Muscle of arm (tissue), 12 donors: ENCODE data around the gene CTIF. TPM values are rescaled to one million over a fixed set of nuclear protein-coding genes. Genes with fewer than 3 reads are reported as not detected.

Experiments used
- DNase-seq: peaks from one replicate; pipeline ENCODE4 v3.0.0-alpha.2; 2013
- polyA plus RNA-seq, 12 donors: library from polyadenylated mRNA; unstranded; fragments of 120-200 nt; gene quantifications; one replicate each; pipeline ENCODE4 v1.2.1, GENCODE V29; 2013; ENCODE audit not compliant: insufficient read length in 12 of 12

CTIF gene
- polyA plus RNA-seq, 12 donors: 24.5 to 46.3 (median 38.0) TPM; not detected in 1

DNA sequence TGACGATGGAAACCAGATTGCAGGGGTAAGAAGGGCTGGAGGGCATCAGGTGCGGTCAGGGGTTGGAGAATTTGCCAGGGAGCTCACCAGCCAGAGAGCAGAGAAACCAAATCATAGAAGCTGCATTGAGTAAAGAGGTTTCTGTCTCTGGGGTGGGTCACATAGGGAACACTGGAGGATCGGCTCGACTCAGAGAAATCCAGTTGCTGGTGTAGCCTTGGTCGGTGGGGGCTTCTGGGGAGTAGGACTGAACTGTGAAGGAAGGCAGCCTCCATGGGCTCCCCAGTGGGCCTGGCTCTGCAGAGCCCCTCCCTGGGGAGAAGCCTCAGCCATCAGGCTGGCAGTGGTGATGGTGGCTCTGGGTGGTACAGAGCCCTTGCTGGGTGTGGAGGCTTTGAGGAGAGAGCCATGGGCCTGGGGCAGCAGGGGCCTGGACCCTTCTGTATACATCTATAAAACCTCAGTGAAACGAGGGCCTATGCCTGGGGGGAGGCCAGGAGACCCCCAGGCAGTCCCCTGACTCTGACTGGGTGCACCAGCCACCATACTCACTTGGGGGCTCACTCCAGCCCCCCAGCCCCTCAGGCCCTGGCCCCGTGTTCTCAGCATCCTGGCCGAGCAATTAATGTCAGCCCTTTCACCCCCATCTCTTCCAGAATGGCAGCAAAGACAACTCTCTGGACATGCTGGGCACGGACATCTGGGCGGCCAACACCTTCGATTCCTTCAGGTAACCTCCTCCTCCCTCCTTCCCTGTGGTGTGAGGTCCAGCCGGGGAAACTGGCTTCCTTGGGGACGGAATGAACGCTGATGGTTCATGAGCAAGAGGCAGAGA lies 124.5 kb downstream of the CTIF start:
- no peak for DNase-seq

DNA sequence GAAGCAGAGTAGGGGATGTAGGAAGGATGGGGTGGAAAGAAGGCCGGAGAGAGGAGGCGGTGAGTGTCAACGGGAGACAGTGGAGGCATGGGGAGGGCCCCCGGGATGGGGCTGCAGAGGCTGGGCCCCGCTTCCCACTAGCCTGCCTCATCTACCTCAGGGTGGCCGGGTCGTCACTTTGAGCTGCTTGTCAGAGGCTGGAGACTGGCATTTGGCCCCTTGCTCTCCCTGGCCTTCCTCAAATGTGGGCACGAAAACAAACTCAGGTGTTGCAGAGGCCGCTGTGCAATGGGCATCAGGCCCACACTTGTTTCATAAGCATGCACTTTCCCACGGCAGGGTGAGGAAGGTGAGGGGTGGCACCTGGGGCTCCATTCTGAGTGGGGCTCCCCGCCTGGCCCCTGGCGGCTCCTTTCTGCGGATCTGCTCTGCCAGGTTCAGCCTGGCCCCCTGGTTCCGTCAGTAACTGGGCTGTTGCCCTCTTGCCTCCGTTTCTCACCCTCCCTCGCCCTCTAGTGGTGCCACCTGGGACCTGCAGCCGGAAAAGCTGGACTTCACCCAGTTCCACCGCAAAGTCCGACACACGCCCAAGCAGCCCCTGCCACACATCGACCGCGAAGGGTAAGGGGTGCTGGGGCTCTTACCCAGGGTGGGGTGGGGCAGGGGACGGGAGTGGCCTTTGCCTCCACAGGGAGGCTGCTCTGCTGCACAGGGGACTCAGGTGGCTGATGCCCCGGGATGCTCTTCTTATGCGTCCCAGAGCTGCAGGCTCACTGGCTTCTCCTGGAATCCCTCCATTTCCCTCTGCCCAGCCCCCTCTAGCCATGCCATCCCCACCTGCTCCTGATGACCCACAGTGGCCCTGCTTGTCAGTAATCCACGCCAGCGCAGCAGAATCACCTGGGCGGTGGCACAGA lies 125.4 kb downstream of the CTIF start:
- peak; percentile 54 for DNase-seq

DNA sequence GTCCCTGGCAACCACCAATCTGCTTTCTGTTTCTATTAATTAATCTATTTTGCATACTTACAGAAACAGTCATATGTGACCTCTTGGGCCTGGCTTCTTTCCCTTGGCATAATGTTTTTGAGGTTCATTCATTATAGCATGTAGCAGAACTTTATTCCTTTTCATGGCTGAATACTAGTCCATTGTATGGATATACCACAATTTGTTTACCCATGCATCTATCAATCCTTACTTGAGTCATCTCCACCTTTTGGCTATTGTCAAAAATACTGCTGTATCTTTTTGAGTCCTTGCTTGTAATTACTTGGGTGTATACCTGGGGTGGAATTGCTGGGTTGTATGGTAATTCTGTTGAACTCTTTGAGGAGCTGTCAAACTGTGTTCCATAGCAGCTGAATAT lies 126.8 kb downstream of the CTIF start:
- no peak for DNase-seq

DNA sequence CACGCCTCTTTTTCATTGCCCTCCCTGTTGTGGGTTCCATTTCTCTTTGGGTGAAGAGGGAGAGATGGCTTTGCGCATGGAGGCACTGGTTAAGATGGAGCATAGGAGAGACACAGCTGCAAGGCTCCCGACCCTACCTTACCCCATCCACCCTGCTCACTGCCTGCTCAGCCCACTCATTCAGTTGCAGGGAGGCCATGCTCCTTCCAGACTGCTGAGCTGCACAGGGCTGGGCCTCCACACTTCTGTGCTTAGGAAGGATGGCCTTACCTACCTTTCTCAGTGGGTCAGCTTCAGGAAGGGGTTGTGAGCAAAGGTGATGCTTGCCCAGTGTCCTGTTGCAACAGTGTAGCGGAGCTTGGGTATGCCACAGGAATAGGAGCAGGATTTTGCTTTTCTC lies 127.8 kb downstream of the CTIF start:
- no peak for DNase-seq

DNA sequence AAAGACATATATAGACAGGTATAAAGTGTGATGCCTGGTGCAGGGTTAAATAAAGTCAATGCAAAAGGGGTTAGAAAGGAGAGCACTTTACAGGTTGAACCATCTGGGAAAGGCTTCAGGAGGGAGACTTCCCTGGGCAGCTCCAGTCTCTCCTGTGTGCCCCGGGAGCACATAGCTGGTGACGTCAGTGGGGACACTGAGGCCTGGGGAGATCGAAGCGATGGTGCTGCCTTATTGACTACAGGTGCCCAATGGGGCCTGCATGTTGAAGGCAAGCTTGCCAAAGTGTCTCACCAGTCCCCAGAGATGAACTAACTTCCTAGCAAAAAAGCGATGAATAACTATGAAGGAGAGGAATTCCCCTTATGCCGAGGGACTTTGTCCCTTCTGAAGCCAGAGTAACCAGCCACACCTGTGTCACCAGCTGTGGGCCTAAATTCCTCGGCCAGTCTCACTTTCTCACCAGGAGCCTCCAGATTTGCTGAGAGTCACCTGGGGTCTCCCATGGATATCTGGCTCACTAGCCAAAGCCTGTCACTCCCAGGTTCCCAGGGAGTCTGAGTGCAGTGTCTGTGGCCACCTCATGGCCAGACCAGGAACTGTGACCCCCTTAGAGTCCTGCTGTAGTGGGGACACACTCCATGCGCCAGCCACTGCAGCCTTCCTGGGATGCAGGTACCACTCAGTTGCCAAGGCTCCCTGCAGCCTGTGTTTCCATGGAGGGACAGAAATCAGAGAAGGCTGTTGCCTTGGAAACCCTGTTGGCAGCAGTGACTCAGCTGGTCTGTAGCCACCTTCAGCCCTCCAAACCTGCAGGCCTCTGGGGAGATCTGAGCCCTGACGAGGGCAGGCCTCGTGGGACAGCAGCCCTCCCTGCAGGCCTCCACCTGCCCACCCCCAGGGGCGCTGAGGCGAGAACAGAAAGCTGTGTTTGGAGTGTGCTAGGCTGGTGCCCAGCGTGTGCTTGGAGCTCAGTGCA lies 128.7 kb downstream of the CTIF start:
- no peak for DNase-seq

DNA sequence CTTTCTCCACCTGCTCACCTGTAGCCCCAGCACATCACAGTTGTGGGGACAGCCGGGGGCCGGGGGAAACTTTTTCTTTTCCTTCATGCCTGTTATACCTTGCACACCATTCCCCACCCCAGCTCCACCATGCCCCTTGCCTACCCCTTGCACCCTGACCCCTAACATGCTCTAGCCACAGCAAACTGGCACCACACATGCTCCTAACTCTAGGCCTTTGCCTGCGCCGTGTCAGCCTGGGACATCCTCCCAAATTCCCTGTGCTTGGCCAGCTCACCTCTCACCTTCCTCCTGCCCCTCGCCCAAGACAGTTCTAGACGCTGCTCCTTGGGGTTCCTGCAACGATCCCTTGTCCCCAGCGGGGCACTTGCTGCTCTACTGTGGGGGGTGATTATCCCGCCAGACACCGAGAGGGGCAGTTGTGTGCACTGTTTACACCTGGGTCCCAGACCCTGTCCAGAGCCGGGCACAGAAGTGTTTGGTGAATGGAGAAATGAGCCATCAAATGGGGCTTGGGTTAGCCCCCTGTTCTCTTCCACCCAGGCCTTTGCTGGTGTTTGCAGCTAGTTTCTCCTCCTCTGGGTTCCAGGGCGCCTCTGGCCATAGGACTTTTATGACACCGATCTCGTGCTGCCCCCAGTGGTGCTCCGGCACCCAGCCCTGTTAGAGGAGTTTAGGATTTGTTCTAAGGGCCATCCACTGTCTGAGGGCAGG lies 129.8 kb downstream of the CTIF start:
- no peak for DNase-seq

DNA sequence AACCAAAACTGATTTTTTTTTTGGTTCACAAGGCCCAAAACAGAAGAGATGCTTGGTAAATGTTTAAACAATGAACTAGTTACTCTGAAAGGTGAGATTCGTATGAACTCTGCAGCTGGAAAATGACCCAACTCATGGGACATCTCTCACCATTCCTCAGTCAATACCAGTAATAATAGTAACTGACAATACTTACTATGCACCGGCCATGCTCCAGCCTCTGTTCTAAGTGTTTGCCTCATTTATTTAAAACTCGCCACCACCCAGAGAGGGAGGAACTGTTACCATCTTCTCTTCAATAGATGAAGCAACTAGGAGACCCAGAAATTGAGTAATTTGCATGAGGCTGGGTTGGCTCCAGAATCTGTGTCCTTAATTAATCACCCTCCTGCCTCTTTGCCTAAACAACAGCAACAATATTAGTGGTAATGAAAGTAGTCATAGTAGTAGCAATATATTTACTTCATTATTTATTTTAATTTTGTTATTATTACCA lies 130.4 kb downstream of the CTIF start:
- DNase-seq: no peak

DNA sequence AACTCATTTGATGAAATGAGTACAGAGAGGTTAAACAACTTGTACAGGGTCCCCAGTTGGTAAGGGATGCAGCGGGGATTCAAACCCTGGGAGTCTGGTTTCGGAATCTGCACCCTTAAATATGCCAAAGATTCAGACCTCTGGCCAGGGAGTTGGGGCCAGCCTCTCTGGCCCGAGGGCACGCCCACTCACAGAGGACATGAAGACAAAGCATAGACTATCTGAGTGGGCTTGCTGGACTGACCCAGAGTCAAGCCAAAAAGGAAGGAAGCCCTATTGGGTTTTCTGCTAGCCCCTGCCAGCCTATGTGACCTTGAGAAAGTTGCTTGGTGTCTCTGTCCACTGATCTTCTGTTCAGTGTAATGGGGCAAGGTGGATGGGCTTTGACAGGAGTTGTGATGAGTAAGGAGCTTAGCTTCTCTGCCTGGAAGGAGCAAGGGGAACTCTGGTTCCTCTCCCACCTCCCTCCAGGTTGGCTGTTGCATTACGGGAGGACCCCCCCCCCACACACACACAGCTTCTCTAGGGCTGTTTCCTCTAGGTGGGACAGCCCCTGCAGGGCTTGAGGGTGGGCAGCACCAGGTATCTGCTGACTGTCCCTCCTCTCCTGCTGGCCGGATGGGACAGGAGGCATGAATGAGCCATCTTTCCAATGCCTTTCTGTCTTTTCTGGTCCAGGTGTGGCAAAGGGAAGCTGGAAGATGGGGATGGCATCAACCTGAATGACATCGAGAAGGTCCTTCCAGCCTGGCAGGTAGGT lies 131.3 kb downstream of the CTIF start:
- no peak for DNase-seq

DNA sequence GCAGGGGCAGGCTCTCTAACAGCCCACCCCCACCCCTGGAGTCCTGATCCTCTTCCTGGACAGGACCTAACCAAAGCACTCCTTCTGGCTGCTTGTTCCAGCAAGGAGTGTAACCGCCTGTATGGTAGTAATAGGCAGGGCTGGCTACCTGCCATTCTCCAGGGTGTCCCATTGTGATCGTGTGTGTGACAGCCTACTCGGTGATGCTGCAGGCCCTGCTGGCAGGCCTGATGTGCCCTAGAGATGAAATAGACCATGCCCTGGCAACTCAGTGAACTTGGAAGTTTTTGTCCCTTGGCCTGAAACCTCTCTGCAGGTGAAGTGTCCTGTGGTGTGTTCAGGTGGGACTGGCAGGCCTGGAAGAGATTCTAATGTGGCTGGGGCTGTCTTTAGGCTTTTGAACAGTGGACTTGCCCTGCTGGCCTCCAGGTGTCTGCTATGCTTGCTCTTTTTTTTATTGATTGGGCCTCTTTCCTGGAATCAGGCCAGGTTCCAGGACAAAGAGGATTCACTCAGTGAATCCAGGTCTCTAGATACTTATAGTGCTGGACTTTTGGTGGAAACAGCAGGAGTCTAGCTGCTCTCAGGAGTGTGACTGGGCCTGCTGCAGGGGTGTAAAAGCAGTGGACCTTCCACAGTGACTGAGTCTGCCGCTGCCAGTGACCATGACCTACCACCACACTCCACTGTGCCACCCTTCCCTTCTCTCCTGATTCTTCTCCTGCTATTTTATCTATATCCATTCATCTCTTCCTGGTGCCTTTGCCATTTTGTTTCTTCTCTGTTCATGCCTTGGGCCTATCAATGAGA lies 132.1 kb downstream of the CTIF start:
- DNase-seq: no peak

DNA sequence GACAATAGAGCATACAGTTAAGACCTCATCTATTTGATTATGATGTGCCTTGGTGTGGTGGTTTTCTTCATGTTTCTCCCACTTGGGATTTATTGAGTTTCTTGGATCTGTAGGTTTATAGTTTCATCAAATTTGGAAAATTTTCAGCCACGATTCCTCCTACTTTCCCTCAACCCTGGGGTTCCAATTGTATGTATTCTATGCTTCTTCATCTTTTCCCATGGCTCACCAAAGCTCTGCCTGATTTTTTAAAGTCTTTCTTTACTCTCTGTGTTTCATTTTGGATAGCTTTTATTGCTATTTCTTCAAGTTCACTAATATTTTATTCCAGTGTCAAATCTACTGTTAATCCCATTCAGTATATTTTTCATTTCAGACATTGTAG lies 132.7 kb downstream of the CTIF start:
- DNase-seq: no peak

DNA sequence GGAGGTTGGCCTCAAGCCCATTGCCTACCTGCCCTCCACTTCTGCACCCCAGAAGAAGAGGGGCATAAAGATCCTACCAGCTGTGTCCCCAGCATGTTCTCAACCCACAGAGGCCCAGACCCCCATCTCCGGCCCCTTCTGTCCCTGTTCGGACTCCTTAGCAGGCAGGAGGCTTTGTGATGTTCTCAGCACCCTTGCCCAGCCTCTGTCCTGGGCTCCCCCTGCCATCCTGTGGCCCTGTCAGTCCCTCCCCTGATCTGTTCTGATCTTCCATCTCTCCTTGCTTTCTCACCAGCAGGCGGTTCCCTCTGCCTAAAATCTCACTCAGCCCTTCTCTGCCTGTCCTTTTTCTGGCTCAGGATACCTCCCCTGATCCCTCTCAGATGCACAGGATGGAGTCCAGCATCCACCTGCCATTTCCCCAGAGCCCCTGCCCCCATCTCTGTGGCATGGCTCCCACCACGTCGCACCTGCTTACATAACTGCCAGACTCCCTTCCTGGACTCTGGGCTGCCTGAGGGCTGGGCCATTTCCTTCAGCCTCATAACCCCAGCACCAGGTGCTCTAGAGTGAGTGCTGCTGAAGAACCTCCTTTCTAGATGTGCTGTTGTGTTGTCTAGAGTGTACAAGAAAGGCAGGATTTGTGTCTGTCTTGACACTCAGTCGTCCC lies 134.0 kb downstream of the CTIF start:
- no peak for DNase-seq

DNA sequence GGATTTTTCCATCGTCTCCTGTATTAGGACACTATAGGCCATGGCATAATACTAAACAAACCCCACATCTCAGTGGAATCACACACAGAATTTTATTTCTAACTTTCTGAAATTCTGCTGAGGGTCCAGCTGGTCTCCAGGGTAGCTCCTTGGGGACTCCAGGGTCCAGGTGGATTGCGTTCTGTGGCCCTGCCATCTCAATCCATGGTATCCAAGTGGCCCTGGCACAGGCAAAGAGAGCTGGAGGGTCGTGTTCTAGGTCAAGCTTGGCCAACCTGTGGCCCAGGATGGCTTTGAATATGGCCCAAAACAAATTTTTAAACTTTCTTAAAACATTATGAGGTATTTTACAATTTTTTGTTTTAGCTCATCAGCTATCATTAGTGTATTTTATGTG lies 134.6 kb downstream of the CTIF start:
- DNase-seq: no peak

DNA sequence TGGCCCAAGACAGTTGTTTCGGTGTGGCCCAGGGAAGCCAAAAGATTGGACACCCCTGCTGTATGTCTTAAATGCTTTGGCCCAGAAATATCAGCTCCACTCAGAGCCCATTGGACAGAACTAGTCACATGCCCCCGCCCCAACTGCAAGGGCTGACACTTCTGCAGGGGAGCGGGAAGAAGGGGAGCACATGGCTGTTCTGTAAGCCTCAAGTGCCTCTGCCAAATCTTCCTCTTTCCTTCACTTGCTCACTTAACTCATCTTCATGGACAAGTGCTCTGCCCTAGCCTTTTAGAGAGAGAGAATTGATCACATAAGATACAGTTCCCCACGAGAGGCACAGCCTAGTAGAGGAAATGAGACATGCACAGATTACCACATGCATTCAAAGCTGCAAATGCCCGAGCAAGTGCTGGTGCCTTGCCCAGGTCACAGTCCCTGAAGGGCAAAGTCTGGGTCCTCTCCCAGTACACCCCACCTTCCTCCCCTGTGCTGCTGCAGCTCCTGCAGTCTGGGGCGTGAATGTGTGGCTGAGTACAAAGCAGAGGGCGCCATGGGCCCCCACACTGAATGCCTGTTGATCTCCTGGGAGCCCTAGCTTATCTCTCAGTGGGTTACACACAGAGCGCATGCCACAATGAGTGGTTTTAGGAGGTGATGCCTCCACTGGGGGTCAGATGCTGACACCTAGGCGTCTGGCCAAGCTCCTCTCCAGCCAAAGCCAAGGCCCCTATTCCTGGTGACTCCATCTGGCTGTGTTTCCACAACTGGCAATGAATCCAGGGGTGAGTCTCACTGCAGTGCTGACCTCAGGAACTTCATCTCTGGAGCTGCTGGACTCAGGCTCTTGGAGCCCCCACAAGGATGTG lies 135.3 kb downstream of the CTIF start:
- no peak for DNase-seq

DNA sequence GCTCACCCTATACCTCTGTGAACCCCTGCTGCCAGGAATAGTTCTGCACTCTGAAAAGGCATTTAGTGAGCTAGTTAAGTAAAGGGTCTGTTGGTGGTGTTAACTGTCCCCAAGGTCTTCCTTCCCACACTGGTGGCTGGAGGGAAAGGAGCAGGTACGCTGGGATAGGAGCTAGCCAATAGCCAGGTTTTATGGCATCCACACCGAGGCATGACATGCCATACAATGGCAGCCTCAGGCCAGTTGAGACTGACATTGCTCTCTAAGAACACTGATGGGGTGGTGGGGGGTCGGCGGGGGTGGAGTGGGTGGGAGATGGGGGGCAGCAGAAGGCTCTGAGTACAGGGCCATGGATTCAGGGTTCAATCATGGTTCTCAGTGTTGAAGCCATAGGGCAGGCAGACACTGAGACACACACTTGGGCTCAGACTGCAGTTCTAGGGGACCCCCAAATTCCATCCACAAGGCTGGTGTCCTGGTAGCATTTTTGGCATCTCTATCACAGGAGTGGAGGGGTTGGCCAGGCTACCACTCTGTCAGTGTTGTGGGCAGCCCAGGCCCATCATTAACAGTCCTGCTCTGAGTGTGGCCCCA lies 136.0 kb downstream of the CTIF start:
- no peak for DNase-seq

DNA sequence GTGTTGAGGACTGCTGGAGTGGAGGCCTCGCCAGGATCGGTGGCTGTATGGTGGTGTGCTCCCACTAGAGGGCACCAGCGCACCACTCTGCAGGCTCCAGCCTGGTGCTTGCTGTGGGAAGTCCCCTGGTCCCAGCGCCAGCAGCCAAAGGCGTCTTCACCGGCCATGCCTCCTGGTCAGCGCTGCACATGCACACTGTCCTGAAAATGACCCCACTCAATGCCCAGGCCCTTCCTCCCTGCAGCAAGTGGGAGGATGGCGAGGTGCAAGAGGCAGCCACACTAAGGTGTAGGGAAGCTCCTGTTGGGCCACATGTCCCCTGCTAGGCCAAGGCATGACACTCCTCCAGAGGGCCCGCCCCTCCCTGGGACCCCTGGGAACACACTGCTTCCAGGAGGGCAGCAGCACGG lies 136.5 kb downstream of the CTIF start:
- peak; percentile 89 for DNase-seq

DNA sequence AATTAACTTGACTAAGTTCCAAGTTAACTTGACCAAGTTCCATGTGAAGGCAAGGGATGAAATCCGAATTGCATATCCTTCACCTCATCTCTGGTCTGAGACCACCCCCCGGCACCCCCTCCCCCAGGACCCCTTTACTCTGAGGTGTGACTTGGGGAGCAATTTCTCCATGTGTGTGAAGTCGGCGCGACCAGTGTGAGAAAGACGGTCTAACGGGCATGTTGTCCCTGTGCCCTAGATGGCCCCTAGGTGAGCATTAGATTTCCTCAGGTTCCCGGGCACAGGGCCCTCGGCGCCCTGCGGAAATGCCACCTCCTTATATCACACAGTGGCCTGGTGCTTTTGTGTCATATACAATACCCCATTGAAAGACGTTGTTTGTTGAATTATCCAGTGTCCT lies 137.1 kb downstream of the CTIF start:
- DNase-seq: no peak

DNA sequence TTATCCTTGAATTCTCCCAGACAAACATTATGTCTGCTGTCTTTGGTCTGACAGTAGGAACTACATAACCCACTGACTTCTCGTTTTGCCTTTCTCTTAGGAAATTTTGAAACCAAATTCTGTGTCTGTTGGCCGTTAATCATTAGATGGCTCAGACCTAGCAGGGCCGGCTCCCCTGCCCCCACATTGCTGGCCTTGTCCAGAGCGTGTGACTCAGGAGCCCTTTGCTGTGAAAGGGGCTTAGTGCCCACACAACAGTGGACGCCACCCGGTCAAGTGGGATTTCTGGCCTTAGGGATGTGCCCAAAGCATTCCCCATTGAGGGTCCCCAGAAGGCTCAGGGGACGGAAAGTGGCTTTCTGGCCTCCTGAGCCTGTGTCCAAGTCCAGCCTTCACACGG lies 137.5 kb downstream of the CTIF start:
- no peak for DNase-seq
